ENCODE results near the gene TJP2.

Gene TJP2

GRCh38 chr9:69172895-69173294, 1.2 kb upstream of the TJP2 start:
- TF ChIP-seq CTCF (IDR thresholded peaks at IDR 0.05; ENCODE audit: insufficient read depth, low read depth, low read length, missing control alignments), result no peak
- H3K4me3 ChIP-seq (ENCODE audit: low read length), result no peak overlapping the region
- peak; percentile 88 for DNase-seq (ENCODE audit: low read depth)

GRCh38 chr9:69173497-69173890, 583 bp upstream of the TJP2 start:
- TF ChIP-seq CTCF (IDR thresholded peaks at IDR 0.05; ENCODE audit: insufficient read depth, low read depth, low read length, missing control alignments), result no peak
- H3K4me3 ChIP-seq (ENCODE audit: low read length), result peak overlapping the region; percentile 77
- no peak for DNase-seq (ENCODE audit: low read depth)

GRCh38 chr9:69174616-69175463, 763 bp downstream of the TJP2 start:
- peak; percentile 98 for DNase-seq (ENCODE audit: low read depth)
- H3K4me3 ChIP-seq (ENCODE audit: low read length), result peak overlapping the region; percentile 77
- no peak for TF ChIP-seq CTCF (IDR thresholded peaks at IDR 0.05; ENCODE audit: insufficient read depth, low read depth, low read length, missing control alignments)

GRCh38 chr9:69175486-69175885, 1.4 kb downstream of the TJP2 start:
- no peak for TF ChIP-seq CTCF (IDR thresholded peaks at IDR 0.05; ENCODE audit: insufficient read depth, low read depth, low read length, missing control alignments)
- peak overlapping the region; percentile 77 for H3K4me3 ChIP-seq (ENCODE audit: low read length)
- DNase-seq (ENCODE audit: low read depth), result no peak

GRCh38 chr9:69176471-69177171, 2.5 kb downstream of the TJP2 start:
- H3K4me3 ChIP-seq (ENCODE audit: low read length), result no peak overlapping the region
- DNase-seq (ENCODE audit: low read depth), result peak; percentile 86
- TF ChIP-seq CTCF (IDR thresholded peaks at IDR 0.05; ENCODE audit: insufficient read depth, low read depth, low read length, missing control alignments), result no peak

GRCh38 chr9:69178583-69179011, 4.5 kb downstream of the TJP2 start:
- H3K4me3 ChIP-seq (ENCODE audit: low read length), result no peak overlapping the region
- peak; percentile 85 for DNase-seq (ENCODE audit: low read depth)
- TF ChIP-seq CTCF (IDR thresholded peaks at IDR 0.05; ENCODE audit: insufficient read depth, low read depth, low read length, missing control alignments), result no peak

All from epithelial cell of esophagus (primary cell).